GM12891 (cell line): ENCODE measurements around the gene RPS8.

Source experiments
- POLR2A ChIP-seq: IDR thresholded peaks from 2 replicates; pipeline ENCODE4 v1.6.1; 2011; ENCODE audit warnings: low read depth, low read length, control low read depth
- POLR2AphosphoS5 ChIP-seq: IDR thresholded peaks from 2 replicates; pipeline ENCODE4 v1.6.1; 2011; ENCODE audit warnings: low read depth, low read length, control low read depth
- POU2F2 ChIP-seq: IDR thresholded peaks from 2 replicates; pipeline ENCODE4 v1.6.1; 2011; ENCODE audit warnings: low read depth, mild to moderate bottlenecking, control low read depth, low read length, moderate library complexity
- TAF1 ChIP-seq: IDR thresholded peaks from 2 replicates; pipeline ENCODE4 v1.6.1; 2011; ENCODE audit warnings: low read depth, low read length, control low read depth

GRCh38 chr1:44733784-44734183 is 41.6 kb upstream of the RPS8 start:
- TF ChIP-seq POLR2A, result no peak
- no peak for TF ChIP-seq POLR2AphosphoS5
- TF ChIP-seq POU2F2, result no peak
- TF ChIP-seq TAF1, result no peak
